HG02678 (cell line): ENCODE results near the gene UBAC2.

Experiments used
- ATAC-seq: cut with Tn5 transposase; IDR thresholded peaks from one replicate; pipeline ENCODE4 v1.9.1; 2021; ENCODE audit warnings: mild to moderate bottlenecking, moderate library complexity; ENCODE audit not compliant: unreplicated experiment

UBAC2 gene

GRCh38 chr13:99352351-99353245 is 151.9 kb downstream of the UBAC2 start:
- no peak for ATAC-seq

DNA sequence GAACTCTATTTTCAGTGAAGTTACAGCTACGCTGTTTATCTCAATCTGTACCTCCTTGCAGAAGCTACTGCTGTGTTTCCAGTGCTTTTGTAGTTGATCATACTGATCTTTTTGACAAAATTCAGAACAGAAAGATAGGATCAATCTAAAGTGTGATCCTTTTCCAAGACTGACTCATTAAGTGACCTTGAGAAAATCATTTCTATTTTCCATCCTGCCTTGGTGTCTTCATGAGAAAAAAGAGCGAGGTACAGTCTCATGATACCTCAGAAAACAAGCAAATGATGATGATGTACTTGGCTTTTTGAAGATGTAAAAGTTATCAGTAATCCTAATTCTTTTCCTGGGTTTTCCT is 152.6 kb downstream of the UBAC2 start:
- no peak for ATAC-seq

- no peak for ATAC-seq
These were observed 153.2 kb downstream of the UBAC2 start for GRCh38 chr13:99353836-99354235.

- no peak for ATAC-seq
These were observed 153.8 kb downstream of the UBAC2 start for GRCh38 chr13:99354371-99354951.

GRCh38 chr13:99355267-99356011 is 154.8 kb downstream of the UBAC2 start:
- no peak for ATAC-seq

GRCh38 chr13:99356012-99356261 is 155.3 kb downstream of the UBAC2 start:
- ATAC-seq: no peak

GRCh38 chr13:99356262-99357091 is 155.8 kb downstream of the UBAC2 start:
- ATAC-seq: peak; percentile 54

DNA sequence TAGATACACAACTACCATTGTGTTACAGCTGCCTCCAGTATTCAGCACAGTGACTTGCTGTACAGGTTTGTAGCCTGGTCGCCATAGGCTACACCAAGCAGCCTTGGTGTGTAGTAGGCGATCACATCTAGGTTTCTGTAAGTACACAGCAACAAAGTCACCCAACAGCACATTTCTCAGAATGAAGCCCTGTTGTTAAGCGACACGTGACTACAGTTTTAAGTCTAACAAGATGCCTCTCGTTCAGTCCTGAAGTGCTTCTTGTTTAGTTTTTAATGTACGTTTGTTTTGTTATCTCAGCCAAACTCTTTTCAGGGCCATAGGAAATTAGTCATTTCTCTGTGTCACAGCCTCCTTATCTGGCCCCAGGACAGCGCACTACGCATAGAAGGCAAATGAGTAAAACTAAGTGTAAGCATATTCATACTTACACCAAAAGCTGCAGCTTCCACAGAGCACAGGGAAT is 156.5 kb downstream of the UBAC2 start:
- ATAC-seq: no peak

DNA sequence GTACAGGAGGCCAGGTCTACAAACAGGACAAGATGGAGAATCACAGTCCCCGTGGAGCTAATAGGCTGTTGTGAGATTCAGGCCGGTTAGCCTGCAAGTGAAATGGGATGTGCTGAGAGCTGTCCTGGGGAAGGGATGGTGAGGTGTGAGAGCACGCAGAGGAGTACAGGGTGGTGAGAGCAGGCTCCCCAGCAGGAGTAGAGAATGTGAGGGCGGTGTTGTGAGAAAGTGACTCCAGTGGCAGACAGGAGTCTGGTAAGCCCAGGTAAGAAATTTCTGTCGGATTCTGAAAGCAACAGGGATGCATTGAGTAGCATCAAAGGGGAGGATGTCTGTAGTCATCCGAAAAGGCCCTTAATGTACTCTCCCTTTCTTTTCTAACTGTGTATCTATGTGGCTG is 157.3 kb downstream of the UBAC2 start:
- ATAC-seq: no peak

- ATAC-seq: no peak
These were observed 158.9 kb downstream of the UBAC2 start for GRCh38 chr13:99359528-99359927.

DNA sequence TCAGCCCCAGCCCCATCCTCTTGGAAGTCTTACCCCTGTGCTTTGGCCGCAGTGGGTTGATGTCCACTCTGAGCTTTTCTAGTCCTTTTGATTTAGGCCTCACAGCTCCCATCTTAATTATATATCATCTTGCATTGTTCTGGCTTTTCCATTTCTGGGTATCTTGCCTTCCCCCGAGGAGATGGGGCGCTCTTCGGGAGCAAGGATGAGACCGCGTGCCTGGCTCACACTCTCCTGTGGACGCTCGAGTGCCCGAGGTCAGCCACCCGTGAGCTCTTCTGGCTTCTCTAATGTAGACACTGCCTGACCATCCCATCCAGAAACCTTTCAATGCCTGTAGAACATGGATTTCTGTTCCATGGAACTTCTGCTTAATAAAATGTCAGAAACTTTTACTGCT is 160.0 kb downstream of the UBAC2 start:
- no peak for ATAC-seq

- ATAC-seq: no peak
These were observed 160.5 kb downstream of the UBAC2 start for GRCh38 chr13:99361197-99361596.

DNA sequence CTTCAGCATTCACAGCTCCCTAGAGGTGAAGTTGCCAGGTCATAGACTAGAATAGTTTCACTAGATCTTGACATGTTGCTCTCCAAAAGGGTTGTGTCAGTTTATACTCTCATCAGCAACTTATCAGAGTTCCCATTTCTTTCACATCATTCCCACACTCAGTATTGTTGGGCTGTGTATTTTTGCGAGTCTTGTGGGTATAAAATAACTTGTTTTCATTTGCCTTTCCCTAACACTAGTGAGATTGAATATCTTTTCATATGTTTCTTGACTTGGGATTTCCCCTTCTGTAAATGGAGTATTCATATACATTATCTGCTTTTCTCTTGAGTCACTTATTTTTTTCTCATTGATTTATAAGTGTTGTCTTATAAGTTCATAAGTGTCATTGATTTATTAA is 161.7 kb downstream of the UBAC2 start:
- ATAC-seq: no peak

DNA sequence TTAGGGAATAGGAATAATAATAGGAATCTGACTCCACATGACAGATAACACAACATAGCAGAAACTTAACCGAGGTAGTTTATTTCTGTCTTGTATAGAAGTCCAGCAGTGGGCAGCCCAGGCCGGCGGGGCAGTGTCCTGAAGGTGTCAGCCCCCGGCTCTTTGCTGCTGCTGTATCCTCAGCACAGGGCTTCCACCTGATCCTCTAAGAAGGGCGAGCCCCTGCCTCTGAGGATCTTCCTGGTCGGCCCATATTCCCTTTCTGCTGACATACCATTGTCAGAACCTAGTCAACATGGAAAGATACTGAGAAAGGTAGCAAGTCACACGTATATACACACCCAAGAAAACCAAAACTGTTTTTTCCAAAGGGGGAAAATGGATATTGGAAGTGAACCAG is 162.7 kb downstream of the UBAC2 start:
- ATAC-seq: no peak

- peak; percentile 32 for ATAC-seq
These were observed 163.3 kb downstream of the UBAC2 start for GRCh38 chr13:99363949-99364348.

DNA sequence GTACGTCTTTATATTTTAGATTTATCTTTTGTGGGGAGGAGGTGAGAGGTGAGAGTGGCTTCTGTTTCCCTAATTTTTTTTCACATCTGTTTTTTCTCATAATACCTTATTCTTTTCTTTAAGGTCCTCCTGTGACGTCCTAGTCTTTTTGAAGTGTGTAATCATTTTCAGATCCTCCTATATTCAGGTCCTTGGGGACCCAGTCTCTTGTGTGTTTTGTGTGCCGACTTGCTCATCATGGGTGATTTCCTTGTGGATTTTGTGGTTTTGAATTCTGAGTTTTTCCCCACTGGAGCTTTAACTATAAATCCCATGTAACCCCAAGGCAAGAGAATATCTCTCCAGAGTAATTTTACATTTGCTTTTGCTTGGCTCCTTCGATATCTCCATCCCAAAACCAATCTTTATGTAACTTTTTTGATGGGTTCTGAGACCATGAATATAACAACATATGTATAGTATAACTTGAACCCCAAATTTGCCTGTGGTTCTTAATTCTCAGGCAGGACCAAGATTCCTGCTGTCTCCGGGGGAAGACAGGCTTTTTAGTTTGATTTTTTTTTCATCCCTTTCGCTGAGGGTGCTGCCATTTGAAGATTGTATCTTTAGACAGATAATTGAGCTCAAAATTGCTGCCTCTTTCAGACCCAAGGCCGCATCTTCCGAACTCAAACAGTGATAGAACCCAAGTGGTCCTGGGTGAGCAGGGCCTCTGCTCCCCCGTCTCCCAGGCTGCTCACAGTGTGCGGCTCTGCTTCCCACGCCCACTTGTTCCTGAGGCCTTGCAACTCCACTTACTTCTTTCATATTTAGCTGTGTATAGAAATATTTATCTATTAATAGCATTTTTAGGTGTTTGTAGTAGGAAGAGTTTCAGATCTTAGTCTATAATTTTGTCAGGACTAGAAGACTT is 165.7 kb downstream of the UBAC2 start:
- ATAC-seq: peak; percentile 45

GRCh38 chr13:99367106-99367616 is 166.5 kb downstream of the UBAC2 start:
- no peak for ATAC-seq

DNA sequence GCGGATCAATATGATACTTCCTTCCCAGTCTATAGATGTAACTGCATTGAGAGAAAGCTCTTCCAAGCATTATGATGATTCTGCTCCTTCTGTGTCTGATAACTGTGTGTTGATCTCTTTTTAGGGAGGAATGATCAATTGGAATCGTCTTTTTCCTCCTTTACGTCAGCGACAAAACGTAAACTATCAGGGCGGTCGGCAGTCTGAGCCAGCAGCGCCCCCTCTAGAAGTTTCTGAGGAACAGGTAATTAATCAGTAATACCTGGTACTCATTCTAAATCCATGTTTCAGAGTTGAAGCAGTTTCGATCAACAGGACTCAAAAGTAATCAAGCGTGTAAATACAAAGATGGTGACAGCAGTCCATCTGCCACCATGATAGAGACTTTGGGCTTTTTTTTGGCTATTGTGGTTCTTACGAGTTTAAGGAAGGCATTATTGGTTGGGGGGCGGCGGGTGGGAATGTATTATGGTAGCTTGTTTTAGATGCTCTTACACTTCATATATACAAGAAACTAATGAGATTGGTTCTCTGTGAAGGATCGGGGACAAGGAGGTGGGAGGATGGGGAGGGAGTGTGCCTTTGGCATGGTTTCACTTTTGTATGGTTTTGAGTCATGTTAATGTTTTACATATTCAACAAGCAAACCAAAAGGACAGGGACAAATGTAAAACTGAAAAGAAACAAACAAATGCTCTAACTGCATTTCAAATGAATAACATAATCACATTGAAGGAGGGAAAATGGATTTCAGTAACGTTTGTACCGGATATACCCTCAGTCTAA is 167.2 kb downstream of the UBAC2 start:
- ATAC-seq: no peak
